Activated CD8-positive, alpha-beta memory T cell treated with anti-CD3 and anti-CD28 coated beads, Interleukin-2, amount 50 U/mL, for 48 hours (primary cell): Measurements from ENCODE around the gene PRSS35.
"Not testable (repeated sequence)": the region's sequence is repeated elsewhere in the genome, so short reads cannot be mapped to it uniquely, and the experiment has no call there.

Experiments used
- DNase-seq: peaks from one replicate; pipeline ENCODE4 v3.0.0-alpha.2; 2020

The PRSS35 gene, protein sequence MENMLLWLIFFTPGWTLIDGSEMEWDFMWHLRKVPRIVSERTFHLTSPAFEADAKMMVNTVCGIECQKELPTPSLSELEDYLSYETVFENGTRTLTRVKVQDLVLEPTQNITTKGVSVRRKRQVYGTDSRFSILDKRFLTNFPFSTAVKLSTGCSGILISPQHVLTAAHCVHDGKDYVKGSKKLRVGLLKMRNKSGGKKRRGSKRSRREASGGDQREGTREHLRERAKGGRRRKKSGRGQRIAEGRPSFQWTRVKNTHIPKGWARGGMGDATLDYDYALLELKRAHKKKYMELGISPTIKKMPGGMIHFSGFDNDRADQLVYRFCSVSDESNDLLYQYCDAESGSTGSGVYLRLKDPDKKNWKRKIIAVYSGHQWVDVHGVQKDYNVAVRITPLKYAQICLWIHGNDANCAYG

GRCh38 chr6:83511901-83512681 is at the start of gene PRSS35:
Gene PRSS35, plus strand, starts transcription at chr6:83512534. Its CDS starts 10,908 bp downstream, at chr6:83523442.
- DNase-seq = peak; percentile 56

- no peak for DNase-seq
Measured at GRCh38 chr6:83463886-83464285, 48.4 kb upstream of the PRSS35 start.

DNA sequence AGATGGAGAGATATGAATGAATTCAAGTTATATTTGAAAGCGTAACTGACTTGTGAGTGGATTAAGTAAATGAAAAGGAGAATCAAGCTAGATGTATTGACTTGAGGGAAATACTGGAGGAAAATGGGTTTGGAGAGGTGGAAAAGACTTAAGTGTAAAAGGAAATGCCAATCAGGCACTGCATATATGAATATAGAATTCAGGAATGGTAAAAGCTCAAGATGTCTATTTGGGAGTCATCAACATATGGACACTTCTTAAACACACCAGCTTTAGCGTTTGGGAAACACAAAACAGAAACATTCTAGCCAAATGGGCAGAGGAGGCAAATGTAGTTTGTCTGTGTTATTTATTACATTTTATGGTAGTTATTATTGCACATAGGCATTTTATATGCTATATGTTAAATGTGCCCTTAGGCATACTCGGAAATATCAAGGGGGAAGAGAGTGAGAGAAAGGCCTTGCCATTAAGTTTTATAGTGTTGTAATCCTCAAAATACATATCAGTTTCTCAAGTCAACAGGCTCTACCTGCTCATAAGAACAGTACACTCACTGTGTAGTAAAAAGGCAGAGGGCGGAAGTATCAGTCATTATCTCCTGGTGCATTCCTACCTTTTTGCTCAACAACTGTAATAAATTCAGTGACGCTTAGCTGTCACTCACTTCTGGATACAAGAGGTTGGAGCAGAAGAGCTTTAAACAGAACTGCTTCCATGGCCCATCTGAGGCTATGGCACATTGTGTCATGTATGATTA is 47.8 kb upstream of the PRSS35 start:
- DNase-seq = no peak

DNA sequence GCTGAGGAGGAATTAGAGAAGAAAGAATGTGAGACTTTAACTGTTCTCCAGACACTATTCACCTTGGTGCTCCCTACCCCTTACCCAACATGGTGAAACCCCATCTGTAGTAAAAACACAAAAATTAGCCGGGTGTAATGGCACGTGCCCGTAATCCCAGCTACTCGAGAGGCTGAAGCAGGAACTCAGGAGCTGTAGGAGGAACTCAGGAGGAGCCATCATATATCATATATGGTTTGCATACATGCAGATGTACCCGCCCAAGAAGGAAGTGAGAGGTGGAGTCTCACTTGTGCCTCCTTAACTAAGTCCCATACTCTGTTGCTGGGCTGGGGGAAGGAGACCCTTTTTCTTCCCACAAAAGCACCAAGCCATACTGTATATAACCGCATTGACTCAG is 46.0 kb upstream of the PRSS35 start:
- no peak for DNase-seq

GRCh38 chr6:83467620-83468036 is 44.7 kb upstream of the PRSS35 start:
- no peak for DNase-seq

DNA sequence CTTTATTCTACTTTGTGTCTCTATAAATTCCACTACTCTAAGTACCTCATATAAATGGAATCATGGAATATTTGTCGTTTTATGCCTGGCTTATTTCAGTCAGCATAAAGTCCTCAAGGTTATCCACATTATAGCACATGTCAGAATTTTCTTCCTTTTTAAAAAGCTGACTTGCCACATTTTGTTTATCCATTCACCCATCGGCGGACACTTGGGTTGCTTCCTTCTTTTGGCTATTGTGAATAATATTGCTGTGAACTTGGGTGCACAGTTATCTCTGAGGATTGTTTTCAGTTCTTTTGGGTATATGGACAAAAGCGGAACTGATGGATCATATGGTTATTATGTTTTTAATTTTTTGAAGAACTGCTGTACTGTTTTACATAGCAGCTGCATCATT is 42.3 kb upstream of the PRSS35 start:
- DNase-seq = no peak

DNA sequence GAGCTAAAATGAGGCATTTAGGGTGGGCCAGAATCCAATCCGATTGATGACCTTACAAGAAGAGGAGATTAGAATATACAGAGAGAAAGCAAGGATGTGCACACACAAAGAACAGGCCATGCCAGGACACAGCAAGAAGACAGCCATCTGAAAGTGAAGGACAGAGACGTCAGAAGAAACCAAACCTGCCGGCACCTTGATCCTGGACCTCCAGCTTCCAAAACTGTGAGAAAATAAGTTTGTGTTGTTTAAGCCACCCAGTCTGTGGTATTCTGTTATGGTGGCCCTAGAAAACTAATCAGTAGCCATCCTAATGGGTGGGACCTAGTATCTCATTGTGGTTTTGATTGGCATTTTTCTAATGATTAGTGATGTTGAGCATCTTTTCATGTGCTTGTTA is 41.7 kb upstream of the PRSS35 start:
- no peak for DNase-seq

- DNase-seq = no peak
Measured at GRCh38 chr6:83472767-83473166, 39.6 kb upstream of the PRSS35 start.

- no peak for DNase-seq
Measured at GRCh38 chr6:83474309-83474708, 38.0 kb upstream of the PRSS35 start.

DNA sequence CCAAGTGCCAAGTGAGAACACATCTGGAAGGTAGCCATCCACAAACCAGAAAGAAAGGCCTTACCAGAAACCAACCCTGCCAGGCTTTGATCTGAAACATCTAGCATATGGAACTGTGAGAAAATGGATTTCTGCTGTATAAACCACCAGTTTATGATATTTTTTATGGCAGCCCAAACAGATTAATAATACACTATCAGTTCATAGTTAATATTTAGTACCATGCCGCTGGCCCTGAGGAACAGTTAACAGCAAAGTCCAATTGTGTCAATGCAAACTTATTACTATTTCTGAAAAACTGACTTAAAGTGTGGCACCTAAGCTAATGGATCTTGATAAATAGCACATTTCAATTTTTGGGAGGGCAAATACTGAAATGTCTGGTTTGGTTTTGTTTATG is 35.4 kb upstream of the PRSS35 start:
- DNase-seq = no peak

DNA sequence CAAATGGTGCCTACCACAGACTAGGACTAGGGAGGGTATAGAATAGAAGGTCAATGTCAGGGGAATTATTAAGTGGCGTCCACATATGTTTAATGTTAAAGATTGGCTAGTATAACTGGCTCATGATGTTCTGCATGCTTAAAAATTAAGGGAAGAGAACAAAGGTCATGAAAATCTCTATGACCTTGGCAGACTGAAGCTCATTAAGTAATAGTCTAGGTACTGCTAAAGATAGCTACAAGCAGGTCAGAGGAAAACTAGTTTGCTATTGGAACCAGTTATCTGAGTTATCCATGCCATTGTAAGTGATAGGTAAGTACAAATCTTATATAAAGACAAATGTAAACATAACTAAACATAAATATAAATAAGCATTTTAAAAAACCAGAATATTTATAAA is 32.9 kb upstream of the PRSS35 start:
- no peak for DNase-seq

DNA sequence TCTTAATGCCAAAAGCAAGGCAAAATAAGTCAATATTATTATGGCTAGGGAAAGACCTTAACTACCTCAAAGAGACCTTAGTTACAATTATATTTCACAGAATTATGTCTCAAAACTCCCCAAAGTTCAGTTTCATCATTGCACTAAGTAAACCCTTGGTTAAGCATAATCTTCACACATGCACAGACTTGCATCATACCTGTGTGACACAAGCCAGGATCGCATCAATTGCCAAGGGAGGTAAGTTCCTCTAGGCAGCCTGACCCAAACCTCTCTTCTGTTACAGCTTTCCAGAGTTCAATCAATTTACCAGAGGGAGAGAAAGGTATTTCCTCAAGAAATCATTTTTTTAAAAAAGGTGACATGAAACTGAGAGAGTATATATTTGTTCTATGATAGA is 31.9 kb upstream of the PRSS35 start:
- no peak for DNase-seq

DNA sequence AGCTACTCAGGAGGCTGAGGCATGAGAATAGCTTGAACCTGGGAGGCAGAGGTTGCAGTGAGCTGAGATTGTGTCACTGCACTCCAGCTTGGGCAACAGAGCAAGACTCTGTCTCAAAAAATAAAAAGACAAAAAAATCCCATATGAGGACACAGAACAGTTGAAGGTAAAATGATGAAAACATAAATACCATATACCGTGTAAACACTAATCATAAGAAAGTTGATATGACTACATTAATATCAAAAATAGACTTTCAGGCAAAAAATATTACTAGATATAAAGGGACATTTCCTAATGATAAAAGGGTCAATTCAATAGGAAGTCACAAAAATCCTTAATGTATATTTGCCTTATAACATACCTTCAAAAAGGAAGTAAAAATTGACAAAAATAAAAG is 30.4 kb upstream of the PRSS35 start:
- DNase-seq = not testable (repeated sequence)

GRCh38 chr6:83488448-83488847 is 23.9 kb upstream of the PRSS35 start:
- no peak for DNase-seq

DNA sequence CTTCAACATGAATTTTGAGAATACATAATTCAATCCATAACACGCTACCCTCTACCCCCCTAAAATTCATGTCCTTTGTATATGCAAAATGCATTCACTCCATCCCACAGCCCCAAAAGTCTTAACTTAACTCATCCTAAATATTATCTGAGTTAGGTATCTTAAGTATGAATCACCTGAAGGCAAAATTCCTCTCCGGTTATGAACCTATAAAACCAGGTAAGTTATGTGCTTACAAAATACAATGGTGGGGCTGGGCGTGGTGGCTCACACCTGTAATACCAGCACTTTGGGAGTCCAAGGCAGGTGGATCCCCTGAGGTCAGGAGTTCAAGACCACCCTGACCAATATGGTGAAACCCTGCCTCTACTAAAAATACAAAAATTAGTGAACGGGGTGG is 23.5 kb upstream of the PRSS35 start:
- no peak for DNase-seq

GRCh38 chr6:83490217-83490807 is 22.0 kb upstream of the PRSS35 start:
- DNase-seq = no peak

GRCh38 chr6:83505356-83505755 is 7.0 kb upstream of the PRSS35 start:
- DNase-seq = no peak

- DNase-seq = no peak
Measured at GRCh38 chr6:83509441-83509840, 2.9 kb upstream of the PRSS35 start.

- DNase-seq = no peak
Measured at GRCh38 chr6:83510791-83511190, 1.5 kb upstream of the PRSS35 start.

DNA sequence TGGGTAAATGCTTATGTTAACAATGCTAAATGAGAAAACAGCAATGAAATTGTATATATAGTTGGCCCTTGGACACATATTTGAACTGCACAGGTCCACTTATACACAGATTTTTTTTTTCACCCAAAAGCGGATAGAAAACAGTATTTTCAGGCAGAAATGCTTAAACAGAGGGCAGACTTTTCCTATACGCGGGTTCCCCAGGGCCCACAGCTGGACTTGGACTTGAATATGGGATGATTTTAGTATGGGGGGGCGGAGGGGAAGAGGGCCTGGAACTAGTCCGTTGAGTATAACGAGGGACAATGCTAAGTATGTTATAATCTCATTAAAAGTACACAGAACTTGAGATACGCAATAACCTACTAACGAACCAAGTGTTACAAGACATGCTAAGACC is 1.1 kb upstream of the PRSS35 start:
- DNase-seq = no peak

DNA sequence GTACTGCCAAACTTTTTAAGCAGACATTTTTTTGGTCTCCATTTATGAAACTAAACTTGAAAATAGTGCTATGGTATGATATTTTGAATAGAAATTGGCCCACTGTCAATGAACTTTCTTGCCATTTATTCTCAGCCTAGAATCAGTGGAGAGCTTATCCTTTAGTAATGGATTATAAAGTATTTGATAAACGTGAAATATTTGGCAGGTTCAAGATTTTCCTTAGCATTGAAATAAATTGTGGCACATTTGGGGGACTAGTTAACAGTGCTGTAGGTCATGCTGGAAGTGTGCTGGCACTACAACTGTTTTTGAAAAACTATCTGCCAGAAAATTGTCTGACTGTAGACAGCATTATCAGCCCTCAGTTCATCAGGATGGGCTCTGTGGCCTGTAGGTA is 2.1 kb downstream of the PRSS35 start:
- DNase-seq = no peak

DNA sequence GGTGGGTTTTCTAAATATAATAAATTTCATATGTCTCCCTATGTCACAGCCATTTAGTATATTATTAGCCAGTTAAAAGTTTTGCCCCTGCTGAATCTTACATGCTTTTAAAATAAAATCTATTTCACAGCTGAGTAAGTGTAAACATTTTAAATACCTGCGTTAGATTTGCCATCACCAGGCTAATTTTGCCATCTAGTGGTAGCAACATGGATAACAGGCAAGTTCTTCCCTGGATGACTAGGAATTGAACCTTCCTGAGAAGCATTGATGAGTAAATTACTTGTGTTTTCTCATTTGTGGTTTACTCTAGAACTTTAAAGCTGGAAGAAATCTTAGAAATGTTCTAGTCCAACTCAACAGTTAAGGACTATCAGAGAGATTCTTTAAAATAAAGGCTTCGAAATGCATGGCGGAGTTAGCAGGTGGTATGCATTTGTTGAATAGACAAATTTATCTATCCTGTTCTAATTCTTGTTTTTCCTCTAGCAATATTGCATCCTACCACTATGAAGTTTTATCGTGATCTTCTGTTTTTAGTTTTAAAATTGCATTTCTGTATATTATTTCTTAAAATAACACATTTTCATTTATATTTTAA is 2.6 kb downstream of the PRSS35 start:
- DNase-seq = no peak

DNA sequence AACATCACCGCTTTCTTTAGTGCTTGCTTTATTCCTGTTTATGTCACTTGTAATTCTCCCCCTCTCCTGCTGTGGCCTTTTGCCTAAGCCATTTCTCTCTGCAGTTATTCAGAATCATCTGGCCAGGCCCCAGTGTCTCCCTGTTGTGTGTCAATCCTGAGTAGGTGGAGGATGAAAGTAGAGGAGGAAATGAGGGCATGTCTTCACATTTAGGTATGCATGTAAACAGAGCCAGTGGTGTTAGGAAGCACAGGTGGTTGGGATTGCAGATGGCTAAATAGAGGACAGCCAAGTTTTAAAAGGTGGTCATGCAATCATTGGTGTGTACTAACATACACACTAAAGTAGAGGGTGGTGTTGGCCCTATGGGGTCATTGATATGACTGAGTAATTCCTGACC is 5.2 kb downstream of the PRSS35 start:
- no peak for DNase-seq
